NCI-H2171 (cell line): ENCODE measurements around the gene FAM81B.
"Not testable (repeated sequence)": the region's sequence is repeated elsewhere in the genome, so short reads cannot be mapped to it uniquely, and the experiment has no call there.

ENCODE experiments used
- DNase-seq: peaks from one replicate; lab custom pipeline; 2025; lab: John Stamatoyannopoulos, UW

Gene FAM81B, protein sequence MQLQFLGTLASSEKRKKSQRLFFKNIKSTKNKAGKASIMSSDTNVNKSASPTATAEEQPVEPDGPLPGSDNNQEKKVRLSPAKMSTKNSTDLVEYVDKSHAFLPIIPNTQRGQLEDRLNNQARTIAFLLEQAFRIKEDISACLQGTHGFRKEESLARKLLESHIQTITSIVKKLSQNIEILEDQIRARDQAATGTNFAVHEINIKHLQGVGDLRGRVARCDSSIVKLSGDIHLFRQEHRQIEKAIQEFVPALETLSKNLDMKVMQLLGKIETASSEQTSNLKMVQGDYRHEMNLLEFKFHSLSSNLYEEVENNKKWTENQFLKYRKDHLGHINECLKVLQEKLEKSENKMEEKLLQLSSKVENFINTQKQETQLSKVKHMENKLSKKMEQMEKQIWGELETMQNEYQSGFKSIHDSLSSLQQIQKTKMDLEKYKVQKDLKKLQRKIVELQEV

DNA sequence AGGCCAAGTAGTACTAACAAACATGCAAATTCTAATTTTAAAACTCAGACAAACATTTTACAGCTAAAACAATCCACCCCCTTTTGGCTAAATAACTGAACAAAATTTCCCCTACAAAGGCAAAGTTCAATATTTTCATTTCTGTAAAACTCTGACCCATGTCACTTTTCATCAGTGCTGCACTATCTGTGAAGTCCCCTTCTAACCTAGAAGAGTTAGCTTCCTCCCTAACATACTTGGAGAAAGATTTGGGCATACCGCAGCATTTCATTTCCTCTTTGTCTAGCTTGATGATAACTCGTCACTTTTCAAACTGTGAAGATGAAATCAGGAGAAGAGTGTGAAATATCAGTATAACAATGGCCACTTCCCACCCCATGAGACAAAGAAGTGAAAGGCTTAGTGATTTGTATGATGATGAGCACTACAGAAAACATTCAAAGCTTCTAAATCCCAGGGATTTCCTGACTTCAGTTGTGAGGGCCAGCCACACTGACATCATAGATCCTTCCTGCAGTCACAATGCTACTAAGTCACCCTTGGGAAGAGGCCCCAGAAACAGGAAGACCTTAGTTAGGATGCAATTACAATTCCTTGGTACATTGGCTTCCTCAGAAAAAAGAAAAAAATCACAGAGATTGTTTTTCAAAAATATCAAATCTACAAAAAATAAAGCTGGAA, at the start of gene FAM81B:
Gene FAM81B (plus strand): TSS at position 555 of the 681 bp plus-strand sequence. CDS start 24 bp downstream, at position 579.
- DNase-seq = no peak

DNA sequence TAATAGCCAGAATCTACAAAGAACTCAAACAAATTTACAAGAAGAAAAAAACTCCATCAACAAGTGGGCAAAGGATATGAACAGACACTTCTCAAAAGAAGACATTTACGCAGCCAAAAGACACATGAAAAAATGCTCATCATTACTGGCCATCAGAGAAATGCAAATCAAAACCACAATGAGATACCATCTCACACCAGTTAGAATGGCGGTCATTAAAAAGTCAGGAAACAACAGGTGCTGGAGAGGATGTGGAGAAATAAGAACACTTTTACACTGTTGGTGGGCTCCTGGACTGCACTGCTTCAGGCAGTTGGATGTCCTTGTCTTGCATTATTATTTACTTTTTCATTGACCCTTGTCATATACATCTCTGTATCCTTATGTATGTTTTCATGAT, 49.7 kb upstream of the FAM81B start:
- DNase-seq = not testable (repeated sequence)

DNA sequence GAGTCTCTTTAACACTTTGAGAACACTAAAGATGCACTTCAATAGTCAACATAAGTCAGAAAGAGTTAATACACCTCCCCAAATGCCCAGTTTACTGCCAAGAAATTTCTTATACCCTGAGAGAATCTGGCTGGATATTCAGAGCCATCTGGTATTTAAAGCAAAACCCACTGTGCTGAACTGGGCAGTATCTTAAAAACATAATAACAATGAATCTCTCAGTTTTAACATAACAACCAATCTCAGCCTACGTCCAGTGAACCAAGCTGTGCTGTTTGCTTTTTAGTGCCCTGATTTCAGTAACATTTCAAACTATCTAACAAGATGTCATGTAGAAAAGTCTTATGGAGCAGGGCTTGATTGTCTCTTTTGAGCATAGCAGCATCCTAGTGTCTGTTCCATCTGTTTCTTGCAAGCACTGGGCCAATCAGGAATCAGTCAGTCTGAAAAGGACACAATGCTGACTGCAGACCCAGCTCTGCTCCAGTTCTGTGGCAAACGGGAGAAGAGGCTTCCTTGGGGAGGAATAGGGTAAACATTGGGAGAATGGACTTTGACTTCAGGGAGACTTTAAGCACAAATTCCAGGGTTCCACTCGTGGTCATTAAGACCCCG, 43.6 kb upstream of the FAM81B start:
- no peak for DNase-seq

DNA sequence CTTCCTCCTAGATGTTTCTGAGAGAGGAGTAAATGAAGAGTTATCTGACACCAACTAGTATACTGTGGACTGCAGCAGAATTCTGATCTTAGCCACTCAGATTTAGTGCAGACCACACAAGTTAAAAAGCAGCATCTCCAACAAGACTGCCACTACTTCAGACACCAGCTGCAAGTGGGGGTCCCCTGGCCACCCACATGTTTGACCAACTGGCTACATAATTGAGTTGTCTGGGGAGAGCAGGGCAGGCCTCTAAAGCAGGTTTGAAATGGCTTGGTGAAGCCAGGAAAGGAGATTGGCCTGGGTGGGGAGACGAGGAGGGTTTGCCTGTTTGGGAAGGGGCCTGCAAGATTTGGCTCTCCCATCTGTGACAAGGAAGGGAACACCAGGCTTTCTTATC, 40.5 kb upstream of the FAM81B start:
- no peak for DNase-seq

DNA sequence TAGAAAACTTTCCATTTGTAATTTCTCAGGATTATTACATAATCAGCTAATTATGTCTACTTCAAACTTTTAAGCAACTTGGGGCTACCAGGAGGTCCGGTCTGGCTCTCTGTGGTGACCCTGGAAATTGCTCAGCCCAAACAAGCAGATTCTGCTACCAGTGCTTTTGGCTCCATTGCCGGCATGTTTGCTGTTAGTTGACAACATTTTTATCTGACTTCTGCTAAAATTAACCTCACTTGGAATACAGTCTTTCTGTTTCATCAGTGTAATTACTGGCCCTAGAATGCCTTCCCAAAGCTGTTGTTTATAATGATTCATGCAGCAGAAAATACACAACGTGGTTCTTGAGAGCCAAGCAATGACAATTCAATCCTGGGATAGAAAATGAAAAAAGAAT, 38.5 kb upstream of the FAM81B start:
- no peak for DNase-seq

DNA sequence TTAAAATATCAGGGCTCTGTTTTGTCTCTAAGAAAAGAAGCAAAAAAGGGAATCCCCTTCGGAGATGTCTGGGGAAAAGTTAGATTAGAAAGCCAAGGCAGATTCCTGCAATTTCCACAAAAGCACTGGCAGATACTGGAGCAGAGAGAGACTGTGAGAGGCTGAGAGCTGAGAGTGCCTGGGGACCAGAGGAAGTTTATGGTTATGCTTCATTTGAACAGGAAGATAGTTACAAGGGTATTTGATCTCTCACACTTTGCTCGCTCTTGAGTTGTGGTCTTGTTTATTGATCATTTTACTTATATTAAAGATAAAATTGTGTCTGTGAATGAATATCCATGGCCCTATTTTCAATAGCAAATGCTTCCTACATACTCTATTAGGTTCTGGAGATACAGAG, 32.8 kb upstream of the FAM81B start:
- DNase-seq = no peak

DNA sequence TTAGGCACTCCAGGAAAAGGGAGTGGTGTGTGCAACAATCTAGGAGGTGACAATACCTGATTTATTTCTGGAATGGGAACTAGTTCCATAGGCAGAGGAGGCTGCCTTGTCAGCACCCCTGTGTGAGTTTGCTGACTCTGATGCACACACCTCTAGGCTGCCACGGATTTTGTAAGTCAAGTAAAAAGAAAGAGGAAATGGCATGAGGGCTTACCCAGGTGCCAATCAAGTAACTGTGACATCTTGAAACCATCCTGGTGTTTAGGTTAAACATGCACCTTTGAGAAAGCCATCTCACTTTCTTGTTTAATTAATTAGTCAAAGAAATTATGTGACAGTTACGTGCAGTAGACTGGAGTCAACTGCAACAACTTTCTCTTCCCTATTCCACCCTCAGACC, 32.3 kb upstream of the FAM81B start:
- DNase-seq = no peak

DNA sequence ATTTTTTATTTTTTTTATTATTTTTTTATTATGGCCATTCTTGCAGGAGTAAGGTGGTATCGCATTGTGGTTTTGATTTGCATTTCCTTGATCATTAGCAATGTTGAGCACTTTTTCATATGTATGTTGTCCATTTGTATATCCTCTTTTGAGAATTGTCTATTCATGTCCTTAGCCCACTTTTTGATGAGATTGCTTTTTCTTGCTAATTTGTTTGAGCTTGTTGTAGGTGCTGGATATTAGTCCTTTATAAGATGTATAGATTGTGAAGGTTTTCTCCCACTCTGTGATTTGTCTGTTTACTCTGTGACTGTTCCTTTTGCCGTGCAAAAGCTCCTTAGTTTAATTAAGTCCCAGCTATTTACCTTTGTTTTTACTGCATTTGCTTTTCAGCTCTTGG, 30.5 kb upstream of the FAM81B start:
- DNase-seq = not testable (repeated sequence)

DNA sequence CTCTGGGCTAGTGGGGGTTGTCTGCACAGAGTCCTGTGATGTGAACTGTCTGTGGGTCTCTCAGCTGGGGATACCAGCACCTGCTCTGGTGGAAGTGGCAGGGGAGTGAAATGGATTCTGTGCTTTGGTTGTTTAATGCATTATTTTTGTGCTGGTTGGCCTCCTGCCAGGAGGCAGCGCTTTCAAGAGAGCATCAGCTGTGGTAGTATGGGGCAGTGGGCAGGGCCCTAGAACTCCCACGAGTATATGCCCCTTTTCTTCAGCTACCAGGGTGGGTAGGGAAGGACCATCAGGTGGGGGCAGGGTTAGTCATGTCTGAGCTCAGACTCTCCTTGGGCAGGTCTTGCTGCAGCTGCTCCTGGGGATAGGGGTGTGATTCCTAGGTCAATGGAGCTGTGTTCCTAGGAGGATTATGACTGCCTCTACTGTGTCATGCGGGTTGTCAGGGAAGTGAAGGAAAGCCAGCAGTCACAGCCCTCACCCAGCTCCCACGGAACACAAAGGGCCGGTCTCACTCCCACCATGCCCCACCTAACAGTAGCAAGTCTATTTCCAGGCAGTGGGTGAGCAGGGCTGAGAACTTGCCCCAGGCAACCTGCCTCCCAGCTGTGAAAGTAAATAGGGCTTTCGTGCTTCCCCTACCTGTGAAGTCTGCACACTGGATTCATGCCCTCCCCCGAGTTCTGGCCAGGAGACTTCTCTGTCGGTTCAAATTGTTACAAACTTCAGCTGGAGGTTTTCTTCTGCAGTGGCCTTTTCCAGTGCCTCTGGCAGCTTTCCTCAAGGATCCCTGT, 25.7 kb upstream of the FAM81B start:
- no peak for DNase-seq

DNA sequence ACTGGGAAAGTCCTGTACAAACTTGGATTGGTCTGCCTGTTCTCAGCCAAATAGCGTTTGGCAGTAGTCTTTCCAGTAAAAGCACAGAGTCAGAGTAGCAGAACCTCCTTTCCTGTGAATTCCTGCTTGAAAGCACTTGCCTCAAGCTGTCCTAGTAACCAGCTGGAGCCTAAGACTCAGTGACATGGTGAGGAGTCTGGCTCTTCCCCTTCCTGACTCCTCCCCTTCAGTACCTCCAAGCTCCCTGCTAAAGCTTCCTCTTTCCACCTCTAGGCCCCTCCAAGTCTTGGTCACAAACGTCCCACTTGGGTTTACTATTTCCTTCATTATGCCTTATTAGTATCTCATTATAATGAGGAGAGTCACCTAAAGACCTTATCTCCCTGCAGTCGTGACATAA, 21.4 kb upstream of the FAM81B start:
- DNase-seq = no peak

DNA sequence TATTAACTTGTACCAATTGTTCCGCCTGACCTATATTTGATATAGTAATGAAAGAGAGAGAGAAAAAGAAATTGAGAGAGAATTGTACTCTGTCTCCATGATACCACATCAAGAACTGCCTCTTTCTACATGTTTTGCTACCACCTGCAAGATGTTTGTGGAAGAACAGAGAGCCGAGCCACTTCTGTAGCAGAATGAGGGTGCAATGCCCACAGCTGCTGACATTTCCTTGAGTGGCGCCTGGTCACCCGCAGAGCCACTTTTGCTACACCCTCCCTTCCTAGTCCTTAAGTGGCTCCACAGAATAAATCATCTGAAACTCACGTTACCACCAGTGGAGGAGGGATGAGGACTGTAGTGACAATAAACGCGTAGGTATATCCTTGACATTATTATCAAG, 17.1 kb upstream of the FAM81B start:
- no peak for DNase-seq

DNA sequence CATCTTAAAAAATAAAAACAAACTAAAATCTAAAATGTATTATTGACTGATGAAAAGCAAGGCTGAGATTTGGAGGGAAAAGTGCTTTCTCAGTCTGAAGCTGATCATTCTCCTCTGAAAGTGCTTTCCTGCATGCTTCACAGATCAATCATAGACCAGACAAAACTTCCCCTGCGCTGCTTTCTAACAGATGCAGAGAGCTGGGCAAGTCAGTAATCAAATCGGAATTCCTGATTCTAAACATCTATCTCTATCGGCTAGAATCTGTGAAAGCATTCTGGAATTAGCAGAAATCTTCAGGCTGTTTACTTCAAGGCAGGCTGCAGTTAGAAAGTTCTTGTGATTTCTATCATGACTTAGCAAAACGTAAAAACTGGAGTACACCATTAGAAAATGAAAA, 15.6 kb upstream of the FAM81B start:
- DNase-seq = no peak

DNA sequence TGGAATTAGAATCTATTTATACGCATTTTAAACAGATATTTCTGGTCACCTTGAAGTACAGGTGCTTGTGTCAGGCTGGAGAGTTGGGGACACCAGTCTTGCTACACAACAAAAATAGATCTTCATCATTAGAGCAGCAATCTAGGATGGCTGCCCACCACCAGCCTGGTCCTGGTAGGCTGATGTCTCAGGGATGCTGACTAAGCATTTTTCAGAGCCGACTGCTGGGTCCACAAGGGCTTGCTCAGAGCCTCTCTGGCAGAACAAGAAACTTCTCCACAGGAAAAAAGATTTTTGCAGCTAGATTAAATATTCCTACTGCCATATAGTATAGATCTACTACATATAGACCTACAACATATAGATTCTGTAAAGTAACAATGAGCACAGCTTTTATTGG, 12.0 kb upstream of the FAM81B start:
- DNase-seq = no peak

DNA sequence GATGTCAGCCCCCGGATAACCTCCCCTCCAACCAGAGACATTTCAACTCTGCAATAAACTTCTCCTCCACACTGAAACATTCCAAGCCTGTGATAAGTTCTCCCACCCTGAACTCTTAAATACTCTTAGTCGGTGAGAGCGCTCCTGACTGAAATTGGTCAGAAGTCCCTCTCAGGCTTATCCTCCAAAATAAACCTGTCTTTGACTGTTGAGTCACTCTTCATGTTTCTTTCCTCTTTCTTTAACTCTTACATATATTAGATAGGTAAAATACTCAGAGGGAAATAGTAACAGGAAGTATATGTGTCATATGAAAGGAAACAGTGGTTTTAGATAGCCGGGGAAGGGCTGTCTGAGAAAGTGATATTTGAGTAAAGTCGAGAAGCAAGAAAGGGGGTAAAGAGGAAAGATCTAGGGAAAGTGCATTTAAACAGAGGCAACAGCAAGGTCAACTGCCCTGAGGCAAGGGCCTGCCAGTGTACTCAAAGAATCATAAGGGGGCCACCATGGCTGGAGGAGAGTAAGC, 11.0 kb upstream of the FAM81B start:
- DNase-seq = no peak

DNA sequence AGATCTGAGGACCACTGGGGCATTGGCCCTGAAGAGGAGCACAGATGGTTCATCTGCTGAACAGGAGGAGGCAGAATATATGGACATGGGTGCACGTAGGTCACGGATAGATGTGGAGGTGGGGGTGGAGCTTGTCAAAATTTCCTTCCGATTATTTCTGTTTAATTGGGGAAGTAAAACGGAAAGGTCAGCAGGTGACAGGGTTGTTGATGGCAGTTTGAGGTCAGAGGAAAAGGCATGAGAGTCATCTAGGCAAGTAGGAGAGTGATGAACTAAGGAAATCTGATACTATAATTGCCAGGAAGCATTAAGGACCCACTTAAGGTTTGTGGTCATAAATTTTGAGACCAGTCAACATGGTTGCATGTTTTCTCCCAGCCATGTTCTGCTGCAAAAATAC, 8.4 kb upstream of the FAM81B start:
- no peak for DNase-seq

DNA sequence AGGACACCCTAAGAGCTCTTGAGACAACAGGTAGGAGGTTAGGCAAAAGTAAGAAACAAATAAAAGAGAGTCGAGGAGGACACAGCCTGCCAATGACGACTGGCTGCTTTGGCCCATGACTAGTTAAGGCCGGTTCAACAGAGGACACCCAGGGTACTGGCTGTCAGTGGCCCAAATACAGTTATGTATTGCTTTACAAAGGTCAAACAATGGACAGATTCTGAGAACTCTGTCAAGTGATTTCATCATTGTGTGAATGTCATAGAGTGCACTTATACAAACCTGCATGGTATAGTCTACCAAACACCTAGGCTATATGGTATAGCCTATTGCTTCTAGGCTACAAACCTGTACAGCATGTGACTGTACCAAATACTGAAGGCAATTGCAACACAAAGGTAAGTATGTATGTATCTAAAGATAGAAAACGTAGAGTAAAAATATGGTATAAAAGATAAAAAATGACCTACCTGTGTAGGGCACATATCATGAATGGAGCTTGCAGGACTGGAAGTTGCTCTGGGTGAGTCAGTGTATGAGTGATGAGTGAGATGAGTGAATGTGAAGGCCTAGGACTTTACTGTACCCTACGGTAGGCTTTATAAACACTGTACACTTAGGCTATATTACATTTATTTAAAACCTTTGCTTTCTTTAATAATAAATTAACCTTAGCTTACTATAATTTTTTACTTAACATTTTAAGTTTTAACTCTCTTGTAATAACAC, 6.5 kb upstream of the FAM81B start:
- DNase-seq = no peak

DNA sequence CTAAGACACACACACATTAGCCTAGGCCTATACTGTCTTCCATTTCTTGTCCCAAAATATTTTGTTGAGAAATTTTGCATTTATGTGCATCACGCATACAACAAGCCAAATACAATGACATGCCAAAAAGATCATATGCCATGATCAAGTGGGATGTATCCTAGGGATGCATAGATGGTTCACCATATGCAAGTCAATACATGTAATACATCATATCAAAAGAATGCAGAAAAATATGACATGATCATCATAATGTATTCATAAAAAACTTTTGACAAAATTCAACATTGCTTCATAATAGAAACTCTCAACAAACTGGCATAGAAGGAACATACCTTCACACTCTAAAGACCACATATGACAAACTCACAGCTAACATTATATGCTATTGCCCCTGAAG, 5.8 kb upstream of the FAM81B start:
- no peak for DNase-seq

DNA sequence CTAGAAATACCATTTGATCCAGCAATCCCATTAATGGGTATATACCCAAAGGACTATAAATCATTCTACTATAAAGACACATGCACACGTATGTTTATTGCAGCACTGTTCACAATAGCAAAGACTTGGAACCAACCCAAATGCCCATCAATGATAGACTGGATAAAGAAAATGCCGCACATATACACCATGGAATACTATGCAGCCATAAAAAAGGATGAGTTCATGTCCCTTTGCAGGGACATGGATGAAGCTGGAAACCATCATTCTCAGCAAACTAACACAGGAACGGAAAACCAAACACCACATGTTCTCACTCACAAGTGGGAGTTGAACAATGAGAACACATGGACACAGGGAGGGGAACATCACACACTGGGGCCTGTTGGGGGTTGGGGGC, 799 bp downstream of the FAM81B start:
- DNase-seq = not testable (repeated sequence)

DNA sequence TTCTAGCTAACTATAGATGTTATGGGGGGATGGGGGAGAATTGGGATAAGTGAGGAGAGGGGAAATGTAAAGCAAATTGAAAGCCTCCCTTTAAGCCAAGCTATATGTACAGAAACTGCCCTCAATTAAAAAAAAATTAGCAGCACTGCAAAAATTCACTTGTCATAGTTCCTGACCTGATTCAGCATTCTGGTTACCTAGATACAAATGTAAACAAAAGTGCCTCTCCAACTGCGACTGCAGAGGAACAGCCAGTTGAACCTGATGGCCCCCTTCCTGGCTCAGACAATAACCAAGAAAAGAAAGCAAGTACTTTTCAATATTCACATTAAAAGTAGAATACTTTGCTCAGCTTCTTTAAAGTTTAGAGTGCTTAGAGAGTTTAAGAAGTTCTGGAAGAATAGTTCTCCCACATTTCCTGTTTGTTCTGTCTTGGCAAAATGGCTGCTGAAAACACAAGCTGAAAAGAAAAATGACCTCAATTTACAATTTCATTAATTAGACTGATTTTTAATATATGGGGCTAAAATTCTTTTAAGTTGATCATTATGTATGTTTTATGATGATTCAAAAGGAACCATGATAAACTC, 1.5 kb downstream of the FAM81B start:
- DNase-seq = no peak

DNA sequence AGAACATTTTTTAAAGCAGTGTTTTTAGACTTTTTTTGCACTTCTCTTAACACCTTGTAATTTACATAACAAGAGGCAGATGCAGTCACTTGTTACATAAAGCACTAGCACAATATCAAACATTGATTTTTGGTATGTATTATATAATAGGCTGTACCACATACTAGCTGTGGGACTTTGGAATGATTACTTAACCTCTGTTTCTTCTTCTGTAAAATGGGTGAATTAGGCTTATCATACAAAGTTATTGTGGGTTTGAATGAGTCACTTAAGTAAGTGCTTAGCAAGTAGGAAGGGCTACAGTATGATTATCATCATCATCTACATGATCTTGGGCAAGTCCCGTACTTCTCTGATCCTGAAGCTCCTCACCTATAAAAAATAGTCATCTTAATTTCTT, 2.1 kb downstream of the FAM81B start:
- no peak for DNase-seq

DNA sequence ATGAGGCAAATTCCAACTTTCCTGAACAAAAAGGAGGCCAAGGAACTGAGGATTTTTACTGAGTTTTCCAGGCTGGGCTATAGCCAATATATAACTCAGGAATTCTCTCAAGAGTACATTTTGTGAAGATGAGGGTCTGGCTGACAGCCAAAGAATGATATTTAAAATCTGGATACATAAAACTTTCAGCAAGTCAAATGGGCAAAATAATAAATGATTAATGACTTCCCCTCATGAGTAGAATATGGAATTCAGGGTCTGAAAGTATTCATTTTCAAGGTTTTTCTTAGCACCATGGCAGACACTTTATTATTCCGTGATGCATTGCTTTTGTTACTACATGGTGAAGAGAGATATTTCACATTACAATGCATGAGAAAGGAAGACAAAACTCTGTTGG, 7.8 kb downstream of the FAM81B start:
- DNase-seq = no peak
